KMS-11 (cell line): Measurements from ENCODE around the gene SLC7A10.

Source experiments
- H2AFZ ChIP-seq: fragments of 200-600 bp; sonication (generic); 2 replicates; pipeline ENCODE4 v1.6.1; 2016; ENCODE audit warnings: antibody characterized with exemption, mixed run types, low read depth
- H3K27ac ChIP-seq: fragments of 200-600 bp; sonication (generic); 2 replicates; pipeline ENCODE4 v1.6.1; 2016; ENCODE audit warnings: mild to moderate bottlenecking, mixed run types
- H3K27me3 ChIP-seq: fragments of 200-600 bp; sonication (generic); 2 replicates; pipeline ENCODE4 v1.6.1; 2017; ENCODE audit warnings: mild to moderate bottlenecking, low read depth, mixed run types, moderate library complexity; ENCODE audit not compliant: insufficient read depth
- H3K36me3 ChIP-seq: fragments of 200-600 bp; sonication (generic); 2 replicates; pipeline ENCODE4 v1.6.1; 2017; ENCODE audit warnings: mild to moderate bottlenecking, mixed run types; ENCODE audit not compliant: insufficient read depth
- H3K4me1 ChIP-seq: fragments of 200-600 bp; sonication (generic); 2 replicates; pipeline ENCODE4 v1.6.1; 2016; ENCODE audit warnings: mild to moderate bottlenecking, low read depth, mixed run types; ENCODE audit not compliant: poor library complexity, severe bottlenecking
- H3K4me2 ChIP-seq: fragments of 200-600 bp; sonication (generic); 2 replicates; pipeline ENCODE4 v1.7.0; 2016; ENCODE audit warnings: mild to moderate bottlenecking, mixed run types
- H3K4me3 ChIP-seq: fragments of 200-600 bp; sonication (generic); IDR thresholded peaks from 2 replicates; pipeline ENCODE4 v1.6.1; 2017; ENCODE audit warnings: low read depth, low read length, mixed read lengths; ENCODE audit not compliant: insufficient read depth
- H3K79me2 ChIP-seq: fragments of 200-600 bp; sonication (generic); 2 replicates; pipeline ENCODE4 v1.6.1; 2016; ENCODE audit warnings: low read depth, mixed run types; ENCODE audit not compliant: insufficient read depth
- H3K9ac ChIP-seq: fragments of 200-600 bp; sonication (generic); 2 replicates; pipeline ENCODE4 v1.6.1; 2016; ENCODE audit warnings: mild to moderate bottlenecking, mixed run types
- H4K20me1 ChIP-seq: fragments of 200-600 bp; sonication (generic); 2 replicates; pipeline ENCODE4 v1.6.1; 2016; ENCODE audit warnings: mild to moderate bottlenecking, mixed run types; ENCODE audit not compliant: insufficient read depth
- TF ChIP-seq, protein P1 (sequence below): fragments of 200-600 bp; sonication (generic); conservative IDR thresholded peaks from 2 replicates; pipeline ENCODE4 v1.6.1; 2017; ENCODE audit warnings: low read depth, mild to moderate bottlenecking, antibody characterized with exemption, low read length, moderate library complexity, mixed read lengths

Gene SLC7A10

DNA sequence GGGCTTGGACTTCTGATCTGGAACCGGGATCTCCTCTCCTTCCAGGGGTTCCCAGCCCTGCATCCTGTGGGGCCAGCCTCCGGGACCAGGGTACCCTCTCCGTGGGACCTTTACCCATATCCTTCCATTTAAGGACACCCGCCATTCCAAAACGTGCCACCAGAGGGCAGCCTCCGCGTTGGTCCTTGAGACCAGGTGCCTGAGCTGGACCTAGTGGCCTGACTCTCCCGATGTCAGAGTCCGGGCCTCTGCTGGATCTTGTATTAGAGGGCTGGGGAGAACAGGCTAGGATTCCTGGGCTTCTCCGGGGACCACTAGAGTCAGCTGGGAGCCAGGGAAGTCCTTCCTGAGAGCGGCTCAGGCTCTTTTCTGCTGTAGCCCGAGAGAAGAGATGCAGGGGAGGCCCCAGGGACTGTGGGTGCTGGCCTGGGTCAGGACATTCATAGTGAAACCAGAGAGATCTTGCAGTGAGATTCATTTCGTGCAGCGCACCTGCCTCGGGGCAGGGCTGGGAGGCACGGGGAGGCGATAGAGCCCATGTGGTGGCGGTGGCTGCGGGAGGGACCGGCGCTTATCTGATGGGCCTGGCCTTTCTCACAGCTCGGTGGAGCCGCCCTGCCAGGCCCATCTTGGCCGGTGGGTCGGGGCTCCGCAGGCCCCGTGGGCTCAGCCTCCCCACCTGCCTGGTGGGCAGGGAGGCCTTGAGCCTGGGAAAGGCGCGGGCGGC lies 9.8 kb upstream of the SLC7A10 start:
- H2AFZ ChIP-seq: peak overlapping the region; percentile 77
- no peak overlapping the region for H3K9ac ChIP-seq
- TF ChIP-seq, protein P1, sequence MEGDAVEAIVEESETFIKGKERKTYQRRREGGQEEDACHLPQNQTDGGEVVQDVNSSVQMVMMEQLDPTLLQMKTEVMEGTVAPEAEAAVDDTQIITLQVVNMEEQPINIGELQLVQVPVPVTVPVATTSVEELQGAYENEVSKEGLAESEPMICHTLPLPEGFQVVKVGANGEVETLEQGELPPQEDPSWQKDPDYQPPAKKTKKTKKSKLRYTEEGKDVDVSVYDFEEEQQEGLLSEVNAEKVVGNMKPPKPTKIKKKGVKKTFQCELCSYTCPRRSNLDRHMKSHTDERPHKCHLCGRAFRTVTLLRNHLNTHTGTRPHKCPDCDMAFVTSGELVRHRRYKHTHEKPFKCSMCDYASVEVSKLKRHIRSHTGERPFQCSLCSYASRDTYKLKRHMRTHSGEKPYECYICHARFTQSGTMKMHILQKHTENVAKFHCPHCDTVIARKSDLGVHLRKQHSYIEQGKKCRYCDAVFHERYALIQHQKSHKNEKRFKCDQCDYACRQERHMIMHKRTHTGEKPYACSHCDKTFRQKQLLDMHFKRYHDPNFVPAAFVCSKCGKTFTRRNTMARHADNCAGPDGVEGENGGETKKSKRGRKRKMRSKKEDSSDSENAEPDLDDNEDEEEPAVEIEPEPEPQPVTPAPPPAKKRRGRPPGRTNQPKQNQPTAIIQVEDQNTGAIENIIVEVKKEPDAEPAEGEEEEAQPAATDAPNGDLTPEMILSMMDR: peak; percentile 97
- H3K36me3 ChIP-seq: no peaks in the 10 kb centered on the region
- no peak overlapping the region for H3K27ac ChIP-seq
- H4K20me1 ChIP-seq: no peaks in the 10 kb centered on the region
- H3K4me3 ChIP-seq: no peak overlapping the region
- no peaks in the 10 kb centered on the region; the same call in 1 of the 2 replicates for H3K27me3 ChIP-seq
- H3K4me1 ChIP-seq: peaks cover 7% of the 10 kb centered on the region
- H3K4me2 ChIP-seq: peak overlapping the region; percentile 81
- H3K79me2 ChIP-seq: no peaks in the 10 kb centered on the region

DNA sequence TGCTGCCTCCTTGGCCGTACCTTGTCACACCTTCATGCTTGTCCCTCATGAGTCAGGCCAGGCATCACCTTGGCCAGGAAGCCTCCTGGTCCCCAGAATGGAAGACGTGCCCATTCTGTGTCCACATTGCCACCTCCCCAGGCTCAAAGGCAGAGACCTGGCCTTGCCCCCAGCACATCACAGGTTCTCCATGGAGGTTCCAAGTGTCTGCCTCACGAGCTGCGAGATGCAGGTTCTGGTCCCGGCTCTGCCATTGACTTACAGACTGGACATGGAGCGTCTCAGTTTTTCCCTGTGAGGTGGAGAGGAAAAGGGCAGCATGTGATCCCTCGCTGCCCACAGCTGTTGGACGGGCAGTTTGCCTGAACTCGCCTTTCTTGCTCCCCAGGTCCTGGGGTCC lies 9.1 kb upstream of the SLC7A10 start:
- Histone ChIP-seq H3K36me3 (no peaks in the 10 kb centered on the region), H4K20me1 (no peaks in the 10 kb centered on the region), H3K4me3 (no peak overlapping the region), H3K4me1 (peaks cover 7% of the 10 kb centered on the region), H2AFZ (peak overlapping the region; percentile 77; the same call in 1 of the 2 replicates), H3K9ac (no peak overlapping the region), H3K27me3 (no peaks in the 10 kb centered on the region; the same call in 1 of the 2 replicates), H3K4me2 (peak overlapping the region; percentile 81; the same call in 1 of the 2 replicates), H3K79me2 (no peaks in the 10 kb centered on the region), H3K27ac (no peak overlapping the region)
- TF ChIP-seq, protein P1: no peak

DNA sequence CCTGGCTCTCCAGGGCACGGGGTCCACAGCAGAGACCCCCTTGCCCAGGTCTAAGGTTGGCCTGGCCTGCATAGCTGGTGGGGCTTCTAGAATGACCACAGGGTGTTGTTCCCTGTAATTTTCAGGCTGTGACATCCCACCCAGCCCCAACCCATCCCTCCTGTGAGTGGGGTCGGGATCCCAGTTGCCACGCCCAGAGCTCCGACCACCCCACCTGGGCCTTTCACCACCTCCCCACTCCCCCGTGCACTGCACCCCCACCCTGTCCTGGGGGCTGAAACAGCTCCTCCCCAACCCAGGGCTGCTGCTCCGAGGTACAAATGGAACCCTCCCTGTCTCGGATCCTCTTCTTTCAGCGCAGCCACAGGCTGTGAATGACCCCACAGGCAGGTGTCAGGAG lies 8.4 kb upstream of the SLC7A10 start:
- H3K27me3 ChIP-seq: no peaks in the 10 kb centered on the region; the same call in 1 of the 2 replicates
- no peak overlapping the region for H3K27ac ChIP-seq
- no peaks in the 10 kb centered on the region for H4K20me1 ChIP-seq
- H3K36me3 ChIP-seq: no peaks in the 10 kb centered on the region
- no peak overlapping the region for H3K4me2 ChIP-seq
- H3K79me2 ChIP-seq: no peaks in the 10 kb centered on the region
- no peak overlapping the region for H3K9ac ChIP-seq
- H3K4me1 ChIP-seq: peaks cover 7% of the 10 kb centered on the region
- TF ChIP-seq, protein P1: no peak
- H3K4me3 ChIP-seq: no peak overlapping the region
- H2AFZ ChIP-seq: no peak overlapping the region

DNA sequence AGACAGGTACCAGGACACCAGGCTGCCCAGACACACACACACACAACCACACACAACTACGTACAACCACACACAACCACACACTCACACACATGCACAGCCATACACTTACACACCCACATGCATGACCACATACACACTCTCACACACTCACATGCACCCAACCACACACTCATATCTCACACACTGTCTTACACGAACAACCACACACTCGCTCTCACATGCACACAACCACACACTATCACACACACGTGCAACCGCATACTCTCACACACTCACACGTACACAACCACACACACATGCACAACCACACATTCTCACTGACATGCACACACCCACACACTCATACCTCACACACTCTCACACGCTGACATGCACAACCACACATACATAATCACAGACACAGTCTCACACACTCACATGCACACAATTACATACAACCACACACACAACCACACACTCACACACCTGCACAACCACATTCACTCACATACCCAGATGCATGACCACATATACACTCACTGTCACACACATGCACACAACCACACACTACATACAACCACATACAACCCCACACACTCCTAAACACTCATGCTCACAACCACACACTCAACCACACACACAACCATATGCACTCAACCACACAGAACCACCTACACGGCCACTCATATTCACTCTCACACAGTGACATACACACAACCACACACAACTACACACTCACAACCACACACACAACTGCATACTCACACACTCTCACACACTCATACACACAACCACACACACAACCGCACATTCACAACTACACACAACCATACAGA lies 7.6 kb upstream of the SLC7A10 start:
- H3K79me2 ChIP-seq: no peaks in the 10 kb centered on the region
- no peak overlapping the region for H3K9ac ChIP-seq
- no peak overlapping the region for H3K4me2 ChIP-seq
- H2AFZ ChIP-seq: no peak overlapping the region
- H3K4me1 ChIP-seq: peaks cover 7% of the 10 kb centered on the region
- H3K27ac ChIP-seq: no peak overlapping the region
- H3K4me3 ChIP-seq: no peak overlapping the region
- H3K27me3 ChIP-seq: no peaks in the 10 kb centered on the region; the same call in 1 of the 2 replicates
- H4K20me1 ChIP-seq: no peaks in the 10 kb centered on the region
- TF ChIP-seq, protein P1: no peak
- no peaks in the 10 kb centered on the region for H3K36me3 ChIP-seq
